ENCODE results near the gene FKBP15. TPM values are rescaled to one million over a fixed set of nuclear protein-coding genes. Genes with fewer than 3 reads are reported as not detected.

Gene FKBP15
- total and polyA plus RNA-seq, 2 of the 13 experiments (the other 11 are each of a cell fraction or from before 2014, with no cell fraction given): 12.3 to 18.6 TPM

DNA sequence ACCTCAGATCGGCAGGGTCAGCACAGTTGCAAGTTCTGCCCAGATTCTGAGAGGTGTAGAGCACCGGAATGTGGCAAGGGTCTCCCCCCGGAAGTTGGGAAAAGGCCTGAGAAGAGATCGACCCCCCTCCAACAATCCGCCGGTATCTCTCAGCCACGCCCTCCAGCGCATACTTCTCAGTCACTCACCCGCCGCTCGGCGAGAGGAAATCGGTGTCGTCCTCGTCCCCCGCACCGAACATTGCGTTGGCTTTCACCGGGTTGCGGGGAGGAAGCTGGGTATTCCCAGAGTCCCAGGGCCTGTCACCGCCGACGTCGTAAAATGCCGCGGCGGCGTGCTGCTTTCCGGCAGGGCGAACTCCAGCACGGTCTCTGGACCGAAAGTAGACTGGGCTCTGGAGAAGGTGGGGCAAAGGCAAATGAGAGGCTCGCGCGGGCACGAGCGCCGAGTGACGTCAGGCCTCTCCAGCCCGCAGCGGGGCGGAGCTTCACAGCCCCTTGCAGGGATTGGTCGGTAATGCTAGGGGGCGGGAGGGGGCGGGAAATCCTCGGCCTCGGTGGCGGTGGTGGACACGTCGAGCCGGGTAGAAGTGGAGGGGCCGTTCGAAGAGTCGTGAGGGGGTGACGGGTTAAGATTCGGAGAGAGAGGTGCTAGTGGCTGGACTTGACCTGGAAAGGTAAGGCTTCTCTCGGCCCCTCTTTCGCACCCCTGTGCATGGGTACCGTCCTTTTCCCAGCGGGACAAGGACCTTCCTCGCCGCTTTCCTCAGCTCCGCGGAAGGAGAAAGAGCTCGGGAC is at the start of gene FKBP15, which contains the start of gene SLC31A1 (continued):
- TF ChIP-seq NONO (IDR thresholded peaks at IDR 0.05) (no peak), NONO (CRISPR knock-in tag; conservative IDR thresholded peaks at IDR 0.05) (peak; percentile 93), KLF9 (CRISPR knock-in tag; IDR thresholded peaks at IDR 0.05; ENCODE audit: low read depth) (0 out of 2 replicates have a peak, but pooled peaks have one; percentile 24), MAFG (CRISPR knock-in tag; IDR thresholded peaks at IDR 0.05) (no peak), SOX5 (CRISPR knock-in tag; IDR thresholded peaks at IDR 0.05; ENCODE audit: borderline replicate concordance) (peak; percentile 27; the same call in 1 of the 2 replicates), RBFOX2 (IDR thresholded peaks at IDR 0.05; ENCODE audit: low read depth, low read length) (peak; percentile 75), ZNF792 (CRISPR knock-in tag; IDR thresholded peaks at IDR 0.05) (peak; percentile 71; the same call in 1 of the 2 replicates), TOE1 (CRISPR knock-in tag; IDR thresholded peaks at IDR 0.05) (peak; percentile 74), HES4 (CRISPR knock-in tag; IDR thresholded peaks at IDR 0.05; ENCODE audit: borderline replicate concordance) (peak; percentile 43; the same call in 1 of the 2 replicates)
- TF ChIP-seq, protein P1, sequence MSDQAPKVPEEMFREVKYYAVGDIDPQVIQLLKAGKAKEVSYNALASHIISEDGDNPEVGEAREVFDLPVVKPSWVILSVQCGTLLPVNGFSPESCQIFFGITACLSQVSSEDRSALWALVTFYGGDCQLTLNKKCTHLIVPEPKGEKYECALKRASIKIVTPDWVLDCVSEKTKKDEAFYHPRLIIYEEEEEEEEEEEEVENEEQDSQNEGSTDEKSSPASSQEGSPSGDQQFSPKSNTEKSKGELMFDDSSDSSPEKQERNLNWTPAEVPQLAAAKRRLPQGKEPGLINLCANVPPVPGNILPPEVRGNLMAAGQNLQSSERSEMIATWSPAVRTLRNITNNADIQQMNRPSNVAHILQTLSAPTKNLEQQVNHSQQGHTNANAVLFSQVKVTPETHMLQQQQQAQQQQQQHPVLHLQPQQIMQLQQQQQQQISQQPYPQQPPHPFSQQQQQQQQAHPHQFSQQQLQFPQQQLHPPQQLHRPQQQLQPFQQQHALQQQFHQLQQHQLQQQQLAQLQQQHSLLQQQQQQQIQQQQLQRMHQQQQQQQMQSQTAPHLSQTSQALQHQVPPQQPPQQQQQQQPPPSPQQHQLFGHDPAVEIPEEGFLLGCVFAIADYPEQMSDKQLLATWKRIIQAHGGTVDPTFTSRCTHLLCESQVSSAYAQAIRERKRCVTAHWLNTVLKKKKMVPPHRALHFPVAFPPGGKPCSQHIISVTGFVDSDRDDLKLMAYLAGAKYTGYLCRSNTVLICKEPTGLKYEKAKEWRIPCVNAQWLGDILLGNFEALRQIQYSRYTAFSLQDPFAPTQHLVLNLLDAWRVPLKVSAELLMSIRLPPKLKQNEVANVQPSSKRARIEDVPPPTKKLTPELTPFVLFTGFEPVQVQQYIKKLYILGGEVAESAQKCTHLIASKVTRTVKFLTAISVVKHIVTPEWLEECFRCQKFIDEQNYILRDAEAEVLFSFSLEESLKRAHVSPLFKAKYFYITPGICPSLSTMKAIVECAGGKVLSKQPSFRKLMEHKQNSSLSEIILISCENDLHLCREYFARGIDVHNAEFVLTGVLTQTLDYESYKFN (CRISPR knock-in tag; conservative IDR thresholded peaks at IDR 0.05): peak; percentile 69

Data from HepG2 (cell line).